ENCODE results near the gene STIM1. TPM values are rescaled to one million over a fixed set of nuclear protein-coding genes. Genes with fewer than 3 reads are reported as not detected.
"Not testable (repeated sequence)": the region's sequence is repeated elsewhere in the genome, so short reads cannot be mapped to it uniquely, and the experiment has no call there.

The STIM1 gene
- total RNA-seq, 1 donor from 2014 or later, result 27.5 TPM

- intact Hi-C loops (cut with DNase I), result no loop called here
- ATAC-seq (ENCODE audit: poor library complexity) (no peak), DNase-seq (no peak)
These were observed 10.2 kb upstream of the STIM1 start for GRCh38 chr11:3845246-3845645.

GRCh38 chr11:3845670-3846069 lies 9.8 kb upstream of the STIM1 start:
- DNase-seq (no peak), ATAC-seq (ENCODE audit: poor library complexity) (no peak)
- intact Hi-C loops (cut with DNase I), result no loop called here

GRCh38 chr11:3849297-3849874 lies 6.1 kb upstream of the STIM1 start:
- peak; percentile 72 for ATAC-seq (ENCODE audit: poor library complexity)
- DNase-seq, result no peak
- intact Hi-C loops (cut with DNase I), result loop anchor here (2.0 kb wide), 1 partner anchor 223 kb away; no protein-coding TSS in a partner anchor

- ATAC-seq (ENCODE audit: poor library complexity) (no peak), DNase-seq (no peak)
- intact Hi-C loops (cut with DNase I), result loop anchor here (10.0 kb wide), 1 partner anchor 91 kb away; no protein-coding TSS in a partner anchor
These were observed 2.0 kb upstream of the STIM1 start for GRCh38 chr11:3853545-3853842.

- intact Hi-C loops (cut with DNase I), result loop anchor here (10.0 kb wide), 1 partner anchor 91 kb away; no protein-coding TSS in a partner anchor
- ATAC-seq (ENCODE audit: poor library complexity), result peak; percentile 6
- peak; percentile 52 for DNase-seq
These were observed 1.4 kb upstream of the STIM1 start for GRCh38 chr11:3853899-3854659.

- intact Hi-C loops (cut with DNase I), result loop anchor here (10.0 kb wide), 1 partner anchor 90 kb away; no protein-coding TSS in a partner anchor
- ATAC-seq (ENCODE audit: poor library complexity), result peak; percentile 0
These were observed 846 bp upstream of the STIM1 start for GRCh38 chr11:3854660-3854976.

GRCh38 chr11:3855808-3856491 lies 486 bp downstream of the STIM1 start:
- ATAC-seq (ENCODE audit: poor library complexity) (peak; percentile 18), DNase-seq (peak; percentile 74)
- intact Hi-C loops (cut with DNase I), result loop anchor here (10.0 kb wide), 1 partner anchor 89 kb away; no protein-coding TSS in a partner anchor

More at GRCh38 chr11:3854660-3854976, 846 bp upstream of the STIM1 start:
- no peak for DNase-seq

- no peak for ATAC-seq (ENCODE audit: poor library complexity)
- no peak for DNase-seq
- intact Hi-C loops (cut with DNase I), result loop anchor here (10.0 kb wide), 1 partner anchor 88 kb away; no protein-coding TSS in a partner anchor
These were observed 1.5 kb downstream of the STIM1 start for GRCh38 chr11:3856856-3857553.

- intact Hi-C loops (cut with DNase I), result loop anchor here (10.0 kb wide), 1 partner anchor 87 kb away; no protein-coding TSS in a partner anchor
- no peak for ATAC-seq (ENCODE audit: poor library complexity)
- no peak for DNase-seq
These were observed 2.2 kb downstream of the STIM1 start for GRCh38 chr11:3857628-3858027.

- ATAC-seq (ENCODE audit: poor library complexity) (peak; percentile 45), DNase-seq (peak; percentile 78)
- intact Hi-C loops (cut with DNase I), result loop anchor here (10.0 kb wide), 1 partner anchor 85 kb away; no protein-coding TSS in a partner anchor
These were observed 4.0 kb downstream of the STIM1 start for GRCh38 chr11:3859373-3859881.

- DNase-seq (no peak), ATAC-seq (ENCODE audit: poor library complexity) (no peak)
- intact Hi-C loops (cut with DNase I), result no loop called here
These were observed 4.9 kb downstream of the STIM1 start for GRCh38 chr11:3860375-3860774.

- DNase-seq; intact Hi-C loops (cut with DNase I); ATAC-seq (ENCODE audit: poor library complexity): not testable (repeated sequence)
These were observed 5.5 kb downstream of the STIM1 start for GRCh38 chr11:3860898-3861393.

GRCh38 chr11:3861683-3862082 lies 6.2 kb downstream of the STIM1 start:
- intact Hi-C loops (cut with DNase I), result no loop called here
- no peak for ATAC-seq (ENCODE audit: poor library complexity)
- no peak for DNase-seq

- no peak for ATAC-seq (ENCODE audit: poor library complexity)
- DNase-seq, result no peak
- intact Hi-C loops (cut with DNase I), result no loop called here
These were observed 10.1 kb downstream of the STIM1 start for GRCh38 chr11:3865388-3866193.

- ATAC-seq (ENCODE audit: poor library complexity) (peak; percentile 73), DNase-seq (peak; percentile 66)
- intact Hi-C loops (cut with DNase I), result no loop called here
These were observed 10.7 kb downstream of the STIM1 start for GRCh38 chr11:3866206-3866605.

- DNase-seq, result no peak
- intact Hi-C loops (cut with DNase I), result no loop called here
- ATAC-seq (ENCODE audit: poor library complexity), result no peak
These were observed 11.4 kb downstream of the STIM1 start for GRCh38 chr11:3866836-3867208.

- DNase-seq, result peak; percentile 51
- ATAC-seq (ENCODE audit: poor library complexity), result peak; percentile 92
- intact Hi-C loops (cut with DNase I), result no loop called here
These were observed 12.0 kb downstream of the STIM1 start for GRCh38 chr11:3867209-3868091.
